Inflammatory macrophage treated with lipopolysaccharide for 4 hours (primary cell): ENCODE measurements around the gene RHBDF2.

Experiments
- DNase-seq: peaks from one replicate; pipeline ENCODE4 v3.0.0-alpha.2; 2020

RHBDF2 gene

GRCh38 chr17:76432712-76433336 lies 68.4 kb downstream of the RHBDF2 start:
- DNase-seq, result peak; percentile 17

- no peak for DNase-seq
Observed at GRCh38 chr17:76432004-76432403, 69.2 kb downstream of the RHBDF2 start.

GRCh38 chr17:76431509-76431908 lies 69.7 kb downstream of the RHBDF2 start:
- DNase-seq, result no peak

- DNase-seq, result no peak
Observed at GRCh38 chr17:76428511-76428910, 72.7 kb downstream of the RHBDF2 start.

GRCh38 chr17:76427501-76428231 lies 73.6 kb downstream of the RHBDF2 start:
- no peak for DNase-seq

GRCh38 chr17:76426853-76427252 lies 74.4 kb downstream of the RHBDF2 start:
- no peak for DNase-seq

GRCh38 chr17:76422860-76423259 lies 78.4 kb downstream of the RHBDF2 start:
- no peak for DNase-seq

- DNase-seq, result no peak
Observed at GRCh38 chr17:76422406-76422805, 78.8 kb downstream of the RHBDF2 start.

- no peak for DNase-seq
Observed at GRCh38 chr17:76421044-76421407, 80.2 kb downstream of the RHBDF2 start.
